SK-N-SH (cell line): Measurements from ENCODE around the gene KIRREL1.
A peak's percentile ranks its signal among the peaks of the same experiment; 100 is the strongest.

Experiments
- CTCF ChIP-seq: fragments of 200-600 bp; sonication (generic); IDR thresholded peaks from 2 replicates; pipeline ENCODE4 v1.6.1; 2017; ENCODE audit warnings: antibody characterized with exemption, mild to moderate bottlenecking, moderate library complexity
- EP300 ChIP-seq, 2 experiments: IDR thresholded peaks; 2 replicates each; pipeline versions ENCODE4 v1.4.0 to v1.6.1; 2012; ENCODE audit warnings: borderline replicate concordance in 1 of 2, low read depth in 1 of 2, low read length in 1 of 2
- EZH2phosphoT487 ChIP-seq: fragments of 200-600 bp; sonication (generic); IDR thresholded peaks from 2 replicates; pipeline ENCODE4 v1.6.1; 2017; ENCODE audit warnings: low read depth, mixed run types, mild to moderate bottlenecking, antibody characterized with exemption, moderate library complexity, borderline replicate concordance
- GATA2 ChIP-seq: sonication (generic); formaldehyde crosslinking; IDR thresholded peaks from 2 replicates; pipeline ENCODE4 v1.5.0; 2020; ENCODE audit warnings: mild to moderate bottlenecking, missing genetic modification reagents
- PBX3 ChIP-seq: IDR thresholded peaks from 2 replicates; pipeline ENCODE4; 2012
- POLR2AphosphoS5 ChIP-seq: IDR thresholded peaks from 2 replicates; pipeline ENCODE4 v1.6.1; 2012; ENCODE audit warnings: low read depth, low read length
- RAD21 ChIP-seq: IDR thresholded peaks from 2 replicates; pipeline ENCODE4 v1.6.1; 2012; ENCODE audit warnings: mild to moderate bottlenecking, low read length
- RXRA ChIP-seq: IDR thresholded peaks from 2 replicates; pipeline ENCODE4 v1.4.0; 2012; ENCODE audit warnings: low read depth, mild to moderate bottlenecking, borderline replicate concordance
- TAF1 ChIP-seq: IDR thresholded peaks from 2 replicates; pipeline ENCODE4 v1.6.1; 2012; ENCODE audit warnings: low read depth, mild to moderate bottlenecking, low read length, moderate library complexity, borderline replicate concordance

GRCh38 chr1:158008630-158009029 is 15.2 kb downstream of the KIRREL1 start:
- TF ChIP-seq EZH2phosphoT487, result no peak
- no peak for TF ChIP-seq CTCF
- no peak for TF ChIP-seq POLR2AphosphoS5
- TF ChIP-seq GATA2 (CRISPR knock-in tag), result no peak
- TF ChIP-seq RXRA, result peak; percentile 26; the same call in 1 of the 2 replicates
- TF ChIP-seq EP300 (IDR thresholded peaks at IDR 0.05; ENCODE audit: borderline replicate concordance in 1 of 2, low read depth in 1 of 2, low read length in 1 of 2), result no peak
- no peak for TF ChIP-seq TAF1
- TF ChIP-seq PBX3, result peak; percentile 67
- TF ChIP-seq RAD21, result no peak
